ENCODE results near the gene NR2C2.

Gene NR2C2

GRCh38 chr3:14957925-14958324 is 10.5 kb downstream of the NR2C2 start:
- TF ChIP-seq ISL1 (CRISPR knock-in tag; IDR thresholded peaks at IDR 0.05) (no peak), CSRNP3 (CRISPR knock-in tag; IDR thresholded peaks at IDR 0.05) (no peak), RARB (CRISPR knock-in tag; IDR thresholded peaks at IDR 0.05) (no peak), ARNTL (CRISPR knock-in tag; IDR thresholded peaks at IDR 0.05; ENCODE audit: borderline replicate concordance, low read depth) (no peak), ZNF8 (CRISPR knock-in tag; IDR thresholded peaks at IDR 0.05) (no peak), PPARA (CRISPR knock-in tag; IDR thresholded peaks at IDR 0.05; ENCODE audit: borderline replicate concordance) (no peak)

GRCh38 chr3:14959359-14959943 is 12.1 kb downstream of the NR2C2 start:
- ATAC-seq: no peak
- TF ChIP-seq ZNF70 (CRISPR knock-in tag; IDR thresholded peaks at IDR 0.05) (no peak), TOX (CRISPR knock-in tag; IDR thresholded peaks at IDR 0.05; ENCODE audit: borderline replicate concordance) (no peak), PATZ1 (CRISPR knock-in tag; IDR thresholded peaks at IDR 0.05; ENCODE audit: borderline replicate concordance) (no peak), ZFP30 (CRISPR knock-in tag; IDR thresholded peaks at IDR 0.05) (no peak)

More at GRCh38 chr3:14957925-14958324, 10.5 kb downstream of the NR2C2 start:
- peak; percentile 22; the same call in 2 of the 3 replicates for ATAC-seq

- no peak; the same call in 1 of the 3 replicates for ATAC-seq
- TF ChIP-seq SNAI2 (CRISPR knock-in tag; IDR thresholded peaks at IDR 0.05) (no peak), ZNF70 (CRISPR knock-in tag; IDR thresholded peaks at IDR 0.05) (no peak), CREB5 (CRISPR knock-in tag; IDR thresholded peaks at IDR 0.05; ENCODE audit: low read depth) (no peak), ZNF8 (CRISPR knock-in tag; IDR thresholded peaks at IDR 0.05) (no peak), POU6F1 (CRISPR knock-in tag; IDR thresholded peaks at IDR 0.05; ENCODE audit: borderline replicate concordance, low read depth) (no peak), CSRNP3 (CRISPR knock-in tag; IDR thresholded peaks at IDR 0.05) (no peak), BACH2 (CRISPR knock-in tag; IDR thresholded peaks at IDR 0.05; ENCODE audit: borderline replicate concordance) (no peak), TCF4 (CRISPR knock-in tag; IDR thresholded peaks at IDR 0.05; ENCODE audit: borderline replicate concordance) (no peak), GLIS3 (CRISPR knock-in tag; IDR thresholded peaks at IDR 0.05) (no peak), OSR1 (CRISPR knock-in tag; IDR thresholded peaks at IDR 0.05) (no peak), ZFP3 (CRISPR knock-in tag; IDR thresholded peaks at IDR 0.05) (no peak), PPARA (CRISPR knock-in tag; IDR thresholded peaks at IDR 0.05; ENCODE audit: borderline replicate concordance) (no peak), ARNTL (CRISPR knock-in tag; IDR thresholded peaks at IDR 0.05; ENCODE audit: borderline replicate concordance, low read depth) (no peak), ZNF565 (CRISPR knock-in tag; conservative IDR thresholded peaks at IDR 0.05; ENCODE audit: low read depth) (no peak), RARB (CRISPR knock-in tag; IDR thresholded peaks at IDR 0.05) (no peak), CSDC2 (CRISPR knock-in tag; IDR thresholded peaks at IDR 0.05) (no peak), ISL1 (CRISPR knock-in tag; IDR thresholded peaks at IDR 0.05) (no peak), TSHZ2 (CRISPR knock-in tag; IDR thresholded peaks at IDR 0.05) (no peak), ESRRG (CRISPR knock-in tag; IDR thresholded peaks at IDR 0.05) (no peak), TOX (CRISPR knock-in tag; IDR thresholded peaks at IDR 0.05; ENCODE audit: borderline replicate concordance) (no peak)
Observed at GRCh38 chr3:14962762-14963161, 15.4 kb downstream of the NR2C2 start.
